HFFc6 (cell line): ENCODE results near the gene SCLY. TPM values are rescaled to one million over a fixed set of nuclear protein-coding genes. Genes with fewer than 3 reads are reported as not detected.

Experiments used
- DNase-seq: peaks from one replicate; pipeline ENCODE4 v3.0.0-alpha.2; 2018
- H3K27ac Mint-ChIP-seq: 2 replicates; pipeline ENCODE4 v1.8.0; 2020; ENCODE audit warnings: mild to moderate bottlenecking, mixed read lengths
- H3K27me3 Mint-ChIP-seq: 2 replicates; pipeline ENCODE4 v1.8.0; 2021; ENCODE audit warnings: mild to moderate bottlenecking, moderate library complexity, mixed read lengths; ENCODE audit not compliant: insufficient read depth
- H3K36me3 Mint-ChIP-seq: 2 replicates; pipeline ENCODE4 v1.8.0; 2021; ENCODE audit warnings: low read depth, mixed read lengths
- H3K4me1 Mint-ChIP-seq: 2 replicates; pipeline ENCODE4 v1.8.0; 2020; ENCODE audit warnings: low read depth, mixed read lengths
- H3K4me3 Mint-ChIP-seq: 2 replicates; pipeline ENCODE4 v1.8.0; 2020; ENCODE audit warnings: mild to moderate bottlenecking, moderate library complexity, mixed read lengths
- H3K9me3 Mint-ChIP-seq: 2 replicates; pipeline ENCODE4 v1.8.0; 2020; ENCODE audit warnings: mild to moderate bottlenecking, mixed read lengths
- CTCF ChIP-seq: fragments of 200-600 bp; sonication (generic); IDR thresholded peaks from 2 replicates; pipeline ENCODE4 v1.5.0; 2021; ENCODE audit warnings: antibody characterized with exemption, mild to moderate bottlenecking
- total RNA-seq, 6 experiments: library from RNA; stranded (reverse); fragmentation: NEBNext Ultra II Directional; extraction: Animal tissue kit (Norgen Biotek cat#: 25700); gene quantifications; 2 replicates in 1 of 6; 3 replicates in 5 of 6; pipeline ENCODE4 v1.2.3, GENCODE V29; 2021

The SCLY gene
- total RNA-seq, 6 experiments from 2014 or later: 11.3 to 16.4 (median 12.3) TPM

GRCh38 chr2:238123991-238124470 is 63.2 kb downstream of the SCLY start:
- Mint-ChIP-seq H3K4me3 (no peak overlapping the region), H3K36me3 (no peaks in the 10 kb centered on the region), H3K9me3 (no peaks in the 10 kb centered on the region)

GRCh38 chr2:238124488-238125126 is 63.8 kb downstream of the SCLY start:
- H3K27me3 Mint-ChIP-seq: peaks cover 8% of the 10 kb centered on the region
- no peaks in the 10 kb centered on the region for H3K36me3 Mint-ChIP-seq
- H3K9me3 Mint-ChIP-seq: no peaks in the 10 kb centered on the region
- no peak for DNase-seq
- TF ChIP-seq CTCF: no peak
- H3K4me3 Mint-ChIP-seq: no peak overlapping the region
- no peak overlapping the region for H3K27ac Mint-ChIP-seq
- H3K4me1 Mint-ChIP-seq: no peaks in the 10 kb centered on the region

More at GRCh38 chr2:238123991-238124470, 63.2 kb downstream of the SCLY start:
- no peak for DNase-seq
- H3K4me1 Mint-ChIP-seq: no peaks in the 10 kb centered on the region
- TF ChIP-seq CTCF: no peak
- peaks cover 13% of the 10 kb centered on the region for H3K27me3 Mint-ChIP-seq
- no peak overlapping the region for H3K27ac Mint-ChIP-seq

- H3K9me3 Mint-ChIP-seq: no peaks in the 10 kb centered on the region
- no peaks in the 10 kb centered on the region for H3K36me3 Mint-ChIP-seq
- TF ChIP-seq CTCF: no peak
- peaks cover 6% of the 10 kb centered on the region for H3K27me3 Mint-ChIP-seq
- no peaks in the 10 kb centered on the region for H3K4me1 Mint-ChIP-seq
- no peak overlapping the region for H3K27ac Mint-ChIP-seq
- no peak overlapping the region for H3K4me3 Mint-ChIP-seq
- DNase-seq: no peak
Measured at GRCh38 chr2:238125127-238125885, 64.5 kb downstream of the SCLY start.

GRCh38 chr2:238126338-238126737 is 65.5 kb downstream of the SCLY start:
- Mint-ChIP-seq H3K4me3 (no peak overlapping the region), H3K27ac (no peak overlapping the region), H3K27me3 (peaks cover 6% of the 10 kb centered on the region), H3K9me3 (no peaks in the 10 kb centered on the region), H3K4me1 (no peaks in the 10 kb centered on the region), H3K36me3 (no peaks in the 10 kb centered on the region)
- no peak for TF ChIP-seq CTCF
- DNase-seq: no peak

GRCh38 chr2:238126775-238127164 is 66.0 kb downstream of the SCLY start:
- no peaks in the 10 kb centered on the region for H3K9me3 Mint-ChIP-seq
- no peak for TF ChIP-seq CTCF
- H3K27ac Mint-ChIP-seq: no peak overlapping the region
- H3K36me3 Mint-ChIP-seq: no peaks in the 10 kb centered on the region
- no peak overlapping the region for H3K4me3 Mint-ChIP-seq
- DNase-seq: no peak
- no peaks in the 10 kb centered on the region for H3K4me1 Mint-ChIP-seq
- peaks cover 5% of the 10 kb centered on the region for H3K27me3 Mint-ChIP-seq
